IMR-90 (cell line): Measurements from ENCODE around the gene ABTB1. TPM values are rescaled to one million over a fixed set of nuclear protein-coding genes. Genes with fewer than 3 reads are reported as not detected.
A peak's percentile ranks its signal among the peaks of the same experiment; 100 is the strongest.

Experiments
- ATAC-seq: fragments of 200-7000 bp; cut with Tn5 transposase; 2 replicates; pipeline ENCODE4 v1.9.1; 2020; ENCODE audit warnings: low read depth, mild to moderate bottlenecking, moderate library complexity
- BruUV-seq: library from RNA; stranded (reverse); fragments of 400-500 nt; replicated peaks from 2 replicates; lab custom pipeline; 2021; lab: Mats Ljungman, UMichigan
- CTCF ChIA-PET: fragments of 300-600 bp; formaldehyde crosslinking; extraction: SDS; loops from one replicate; lab custom pipeline; 2021; ENCODE audit warnings: antibody characterized with exemption; lab: Yijun Ruan, JAX
- POLR2A ChIA-PET: fragments of 300-600 bp; sonication (Branson Sonifier 250); formaldehyde crosslinking; loops from one replicate; lab custom pipeline; 2022; ENCODE audit warnings: antibody characterized with exemption; ENCODE audit not compliant: unreplicated experiment; lab: Charles Lee
- DNase-seq: peaks from one replicate; pipeline ENCODE4 v3.0.0; 2013
- H2AFZ ChIP-seq: replicated peaks from 2 replicates; pipeline ENCODE3; 2013; ENCODE audit warnings: low read length, mild to moderate bottlenecking; ENCODE audit not compliant: poor library complexity
- H2AK5ac ChIP-seq: 2 replicates; pipeline ENCODE4 v1.6.1; 2013; ENCODE audit warnings: low read depth, low read length, inconsistent platforms
- H2AK9ac ChIP-seq: replicated peaks from 2 replicates; pipeline ENCODE3; 2013; ENCODE audit warnings: mild to moderate bottlenecking, low read depth, low read length, moderate library complexity; ENCODE audit not compliant: poor library complexity
- H2BK120ac ChIP-seq: 2 replicates; pipeline ENCODE4 v1.6.1; 2013; ENCODE audit warnings: low read depth, low read length, inconsistent platforms
- H2BK15ac ChIP-seq: 3 replicates; pipeline ENCODE4 v1.6.1; 2013; ENCODE audit warnings: low read depth, low read length, inconsistent platforms
- H2BK20ac ChIP-seq: 2 replicates; pipeline ENCODE4 v1.6.1; 2013; ENCODE audit warnings: low read depth, mild to moderate bottlenecking, inconsistent platforms, low read length, moderate library complexity
- H2BK5ac ChIP-seq: 2 replicates; pipeline ENCODE4 v1.6.1; 2013; ENCODE audit warnings: mild to moderate bottlenecking, low read depth, low read length, inconsistent platforms; ENCODE audit not compliant: poor library complexity, severe bottlenecking
- H3K14ac ChIP-seq: replicated peaks from 2 replicates; pipeline ENCODE4 v1.6.1; 2013; ENCODE audit warnings: low read depth, low read length, inconsistent platforms
- H3K18ac ChIP-seq: 2 replicates; pipeline ENCODE4 v1.6.1; 2013; ENCODE audit warnings: low read depth, low read length, control low read depth
- H3K23ac ChIP-seq: 2 replicates; pipeline ENCODE4 v1.6.1; 2013; ENCODE audit warnings: low read depth, low read length, inconsistent platforms
- H3K27ac ChIP-seq: 2 replicates; pipeline ENCODE4 v1.5.1; 2013; ENCODE audit warnings: mild to moderate bottlenecking, control low read depth, low read length; ENCODE audit not compliant: insufficient read depth
- H3K27me3 ChIP-seq: 2 replicates; pipeline ENCODE4 v1.6.1; 2013; ENCODE audit warnings: low read length; ENCODE audit not compliant: control insufficient read depth, insufficient read depth
- H3K36me3 ChIP-seq: 2 replicates; pipeline ENCODE4 v1.6.1; 2013; ENCODE audit warnings: low read length, mixed read lengths; ENCODE audit not compliant: control insufficient read depth, insufficient read depth
- H3K4ac ChIP-seq: 2 replicates; pipeline ENCODE4 v1.6.1; 2013; ENCODE audit warnings: low read depth, low read length, inconsistent platforms
- H3K4me1 ChIP-seq: 2 replicates; pipeline ENCODE4 v1.6.1; 2013; ENCODE audit warnings: low read length, mixed read lengths; ENCODE audit not compliant: control insufficient read depth, insufficient read depth
- H3K4me2 ChIP-seq: 2 replicates; pipeline ENCODE4 v1.6.1; 2013; ENCODE audit warnings: low read depth, mild to moderate bottlenecking, control low read depth, low read length, moderate library complexity
- H3K4me3 ChIP-seq: 2 replicates; pipeline ENCODE4 v1.5.1; 2013; ENCODE audit warnings: low read depth, mild to moderate bottlenecking, control low read depth, low read length, moderate library complexity; ENCODE audit not compliant: insufficient read depth
- H3K56ac ChIP-seq: 2 replicates; pipeline ENCODE4 v1.6.1; 2013; ENCODE audit warnings: low read length, inconsistent platforms; ENCODE audit not compliant: insufficient read depth; ENCODE audit errors: extremely low read depth
- H3K79me1 ChIP-seq, 2 experiments: 2 replicates each; pipeline ENCODE4 v1.6.1; 2013; ENCODE audit warnings: low read length in 2 of 2, inconsistent platforms in 1 of 2, low read depth in 1 of 2
- H3K9ac ChIP-seq: 2 replicates; pipeline ENCODE4 v1.6.1; 2013; ENCODE audit warnings: low read depth, low read length, control low read depth
- H3K9me1 ChIP-seq: 2 replicates; pipeline ENCODE4 v1.6.1; 2013; ENCODE audit warnings: low read length, inconsistent platforms; ENCODE audit not compliant: insufficient read depth
- H3K9me3 ChIP-seq: 2 replicates; pipeline ENCODE4 v1.6.1; 2013; ENCODE audit warnings: low read length; ENCODE audit not compliant: control insufficient read depth, insufficient read depth
- H4K20me1 ChIP-seq: 2 replicates; pipeline ENCODE4 v1.6.1; 2013; ENCODE audit warnings: low read length, inconsistent platforms; ENCODE audit not compliant: insufficient read depth
- H4K5ac ChIP-seq: 2 replicates; pipeline ENCODE4 v1.6.1; 2013; ENCODE audit warnings: mild to moderate bottlenecking, low read depth, low read length, control low read depth
- H4K8ac ChIP-seq, 2 experiments: 2 replicates each; pipeline ENCODE4 v1.6.1; 2013; ENCODE audit warnings: low read depth in 2 of 2, low read length in 2 of 2, control low read depth in 1 of 2, inconsistent platforms in 1 of 2
- H4K91ac ChIP-seq: 2 replicates; pipeline ENCODE4 v1.6.1; 2013; ENCODE audit warnings: low read depth, low read length, inconsistent platforms; ENCODE audit not compliant: insufficient read depth
- CEBPB ChIP-seq: IDR thresholded peaks from 2 replicates; pipeline ENCODE4 v1.6.1; 2012; ENCODE audit warnings: low read depth, low read length, improper control_type of control experiment
- CHD1 ChIP-seq: IDR thresholded peaks from 2 replicates; pipeline ENCODE4 v1.6.1; 2012; ENCODE audit warnings: low read depth, low read length, improper control_type of control experiment
- MAZ ChIP-seq: IDR thresholded peaks from 2 replicates; pipeline ENCODE4 v1.6.1; 2012; ENCODE audit warnings: low read depth, mild to moderate bottlenecking, low read length, improper control_type of control experiment, moderate library complexity, borderline replicate concordance
- POLR2A ChIP-seq: IDR thresholded peaks from 2 replicates; pipeline ENCODE4 v1.6.1; 2012; ENCODE audit warnings: mild to moderate bottlenecking, low read depth, low read length
- RCOR1 ChIP-seq: IDR thresholded peaks from 2 replicates; pipeline ENCODE4 v1.6.1; 2012; ENCODE audit warnings: mild to moderate bottlenecking, low read length, improper control_type of control experiment; ENCODE audit not compliant: insufficient replicate concordance
- WGBS, 2 experiments: methylation state at CpG; one replicate each; pipeline versions ENCODE4 v1.1.5 to v1.1.7; 2013; ENCODE audit warnings: missing lambda C conversion rate in 2 of 2; ENCODE audit not compliant: insufficient read length in 1 of 2; ENCODE audit errors: extremely low coverage in 2 of 2; 5-methylcytosine and 5-hydroxymethylcytosine counted together
- dilution Hi-C: fragments of 300-500 bp; cut with HindIII; formaldehyde crosslinking; loops from one replicate; pipeline ENCODE4 v1.14.3; 2018; ENCODE audit warnings: low sequenced_read_pairs; ENCODE audit not compliant: unreplicated experiment
- in situ Hi-C: fragments of 300-500 bp; cut with MboI; formaldehyde crosslinking; loops from 3 replicates; pipeline ENCODE4 v1.14.3; 2019; ENCODE audit warnings: low sequenced_read_pairs, inconsistent platforms, mixed read lengths
- intact Hi-C: fragments of 100-400 bp; cut with micrococcal nuclease; formaldehyde crosslinking; loops from 2 replicates; pipeline ENCODE4 v1.10.0; 2022
- polyA plus RNA-seq, 3 experiments: library from polyadenylated mRNA; depleted of rRNA; stranded (reverse); fragments of >200 nt; gene quantifications; 2 replicates each; pipeline ENCODE4 v1.2.3, GENCODE V29; 2012; ENCODE audit warnings: low replicate concordance in 1 of 3
- total RNA-seq: library from RNA; depleted of rRNA; stranded (reverse); fragments of >200 nt; gene quantifications from 2 replicates; pipeline ENCODE4 v1.2.3, GENCODE V29; 2012

ABTB1 gene
- total and polyA plus RNA-seq, 2 of the 4 experiments (the other 2 are of a cell fraction) = 3.2 to 23.0 TPM

- Histone ChIP-seq H3K27ac (no peak overlapping the region), H4K5ac (no peak overlapping the region), H4K8ac (no peak overlapping the region), H3K23ac (no peak overlapping the region), H3K9me3 (no peaks in the 10 kb centered on the region), H3K9me1 (peaks cover 34% of the 10 kb centered on the region), H2AK9ac (no peak overlapping the region), H2AK5ac (peak overlapping the region; percentile 63; the same call in 1 of the 2 replicates), H2BK120ac (no peak overlapping the region), H3K36me3 (peaks cover 12% of the 10 kb centered on the region; the same call in 1 of the 2 replicates), H3K14ac (no peak overlapping the region), H3K4me2 (no peak overlapping the region), H3K4ac (no peak overlapping the region), H3K56ac (no peak overlapping the region), H2BK5ac (no peak overlapping the region), H2BK15ac (no peak overlapping the region), H3K79me1 (peaks cover 0 to 41% of the 10 kb centered on the region in 2 experiments; a peak in 2 of 4 replicates), H3K18ac (no peak overlapping the region), H4K20me1 (no peaks in the 10 kb centered on the region), H4K91ac (no peak overlapping the region), H2AFZ (no peak overlapping the region), H3K4me3 (no peak overlapping the region), H3K27me3 (no peaks in the 10 kb centered on the region), H3K9ac (no peak overlapping the region), H2BK20ac (no peak overlapping the region), H3K4me1 (peaks cover 38% of the 10 kb centered on the region)
- TF ChIP-seq RCOR1 = no peak
- no peak for TF ChIP-seq CEBPB
- no peak for TF ChIP-seq POLR2A
- no peak for TF ChIP-seq CHD1
- no peak for TF ChIP-seq MAZ
- POLR2A ChIA-PET = no interaction called here
- DNase-seq (no peak), ATAC-seq (no peak)
- intact Hi-C loops = no loop called here
- CTCF ChIA-PET = no interaction called here
- WGBS, 2 experiments = 88% methylated on average over 6 of the region's 7 CpGs; no CpG with 5 or more reads in 1 of the 2 experiments
- in situ Hi-C loops = no loop called here
- BruUV-seq = no TSS peak
- dilution Hi-C loops = no loop called here
These were observed 20.6 kb downstream of the ABTB1 start for GRCh38 chr3:127693336-127693843.
